Breast epithelium (tissue), 4 donors: ENCODE results near the gene TMEM260. TPM values are rescaled to one million over a fixed set of nuclear protein-coding genes. Genes with fewer than 3 reads are reported as not detected.

Source experiments
- DNase-seq, 2 donors: peaks; one replicate each; pipeline ENCODE4 v3.0.0-alpha.2; 2019; ENCODE audit warnings: low spot score in 2 of 2
- H3K27ac ChIP-seq, 2 donors: fragments of 200-600 bp; sonication (generic) in 1 of 2; one replicate each; pipeline ENCODE4 v1.5.1; 2016 to 2019; ENCODE audit warnings: mild to moderate bottlenecking in 1 of 2
- H3K27me3 ChIP-seq, 2 donors: fragments of 200-600 bp; sonication (generic) in 1 of 2; one replicate each; pipeline versions ENCODE4 v1.5.1 to v1.6.0; 2017 to 2019; ENCODE audit warnings: control low read depth in 1 of 2, mild to moderate bottlenecking in 1 of 2
- H3K36me3 ChIP-seq: fragments of 200-600 bp; one replicate; pipeline ENCODE4 v1.5.1; 2019
- H3K4me1 ChIP-seq, 2 donors: fragments of 200-600 bp; sonication (generic); one replicate each; pipeline ENCODE4 v1.5.1; 2016 to 2019; ENCODE audit warnings: control low read depth in 1 of 2
- H3K4me3 ChIP-seq, 3 donors: fragments of 200-600 bp; sonication (generic); 1 replicate in 2 of 3; 2 replicates in 1 of 3; pipeline ENCODE4 v1.5.1; 2016 to 2019; ENCODE audit warnings: mild to moderate bottlenecking in 3 of 3, moderate library complexity in 2 of 3
- H3K9me3 ChIP-seq, 2 donors: fragments of 200-600 bp; sonication (generic) in 1 of 2; one replicate each; pipeline ENCODE4 v1.5.1; 2016 to 2019; ENCODE audit warnings: control low read depth in 1 of 2
- POLR2A ChIP-seq: fragments of 450-650 bp; IDR thresholded peaks from one replicate; pipeline ENCODE4 v1.6.1; 2016; ENCODE audit warnings: antibody characterized with exemption, mild to moderate bottlenecking, moderate library complexity
- POLR2AphosphoS5 ChIP-seq, 3 donors: sonication (generic); formaldehyde crosslinking; IDR thresholded peaks; one replicate each; pipeline ENCODE4 v1.6.1; 2017; ENCODE audit warnings: antibody characterized with exemption in 3 of 3
- intact Hi-C: fragments of 100-400 bp; cut with DNase I; formaldehyde crosslinking; loops from one replicate; pipeline ENCODE4 v1.15.1; 2023; ENCODE audit warnings: low total_unique reads
- total RNA-seq, 3 donors: library from RNA; depleted of rRNA; stranded (reverse); fragments of >200 nt; gene quantifications; one replicate each; pipeline ENCODE4 v1.1.0, GENCODE V29; 2016
- TF ChIP-seq, protein P1 (sequence below), 3 donors: fragments of 450-650 bp; IDR thresholded peaks; one replicate each; pipeline ENCODE4 v1.5.1; 2016 to 2017; ENCODE audit warnings: antibody characterized with exemption in 3 of 3, mild to moderate bottlenecking in 3 of 3, moderate library complexity in 3 of 3

Gene TMEM260
- total RNA-seq, 3 donors from 2014 or later, result 21.3 to 41.9 (median 26.9) TPM

DNA sequence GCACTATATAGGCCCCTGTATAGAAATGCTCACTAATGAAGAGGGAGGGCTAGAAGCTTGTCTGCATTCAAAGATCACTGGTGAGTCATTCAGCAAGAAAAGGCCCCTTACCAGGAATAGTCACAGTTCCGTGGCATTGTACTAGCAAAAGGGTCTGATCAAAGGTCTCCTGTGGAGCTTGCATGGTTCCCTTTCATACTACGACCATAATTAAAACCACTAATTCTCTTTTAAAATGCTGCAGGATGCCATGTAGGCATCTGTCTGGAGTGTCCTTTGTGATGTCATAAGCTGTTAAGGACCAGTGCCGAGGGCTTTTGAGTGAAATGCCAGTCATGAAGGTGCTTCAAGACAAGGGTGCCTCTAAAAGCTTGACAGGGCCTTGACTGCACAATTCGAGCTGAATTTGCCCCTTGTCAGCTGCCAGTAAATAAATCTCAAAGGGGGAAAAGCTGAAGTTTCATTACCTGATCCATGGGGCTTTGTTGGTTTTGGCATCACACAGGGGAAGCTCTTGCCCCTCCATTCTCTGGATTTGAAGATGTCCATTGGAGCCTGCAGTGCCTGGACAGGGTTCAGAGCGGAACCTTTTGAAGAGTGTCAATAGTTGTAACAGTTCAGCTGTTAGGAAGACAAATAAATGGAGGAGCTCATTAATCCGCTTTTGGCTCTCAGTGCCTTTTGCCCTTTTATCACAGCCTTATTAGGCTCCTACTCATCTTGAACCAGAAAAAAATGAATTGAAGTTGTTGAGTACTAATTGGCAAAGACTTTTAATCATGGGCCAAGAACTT lies 69.1 kb downstream of the TMEM260 start:
- Histone ChIP-seq H3K27ac (no peak overlapping the region), H3K36me3 (no peaks in the 10 kb centered on the region), H3K4me1 (no peaks in the 10 kb centered on the region), H3K27me3 (no peaks in the 10 kb centered on the region), H3K4me3 (no peak overlapping the region), H3K9me3 (no peaks in the 10 kb centered on the region)
- TF ChIP-seq POLR2A, result no peak
- TF ChIP-seq POLR2AphosphoS5 (IDR thresholded peaks at IDR 0.05), result no peak
- TF ChIP-seq, protein P1, sequence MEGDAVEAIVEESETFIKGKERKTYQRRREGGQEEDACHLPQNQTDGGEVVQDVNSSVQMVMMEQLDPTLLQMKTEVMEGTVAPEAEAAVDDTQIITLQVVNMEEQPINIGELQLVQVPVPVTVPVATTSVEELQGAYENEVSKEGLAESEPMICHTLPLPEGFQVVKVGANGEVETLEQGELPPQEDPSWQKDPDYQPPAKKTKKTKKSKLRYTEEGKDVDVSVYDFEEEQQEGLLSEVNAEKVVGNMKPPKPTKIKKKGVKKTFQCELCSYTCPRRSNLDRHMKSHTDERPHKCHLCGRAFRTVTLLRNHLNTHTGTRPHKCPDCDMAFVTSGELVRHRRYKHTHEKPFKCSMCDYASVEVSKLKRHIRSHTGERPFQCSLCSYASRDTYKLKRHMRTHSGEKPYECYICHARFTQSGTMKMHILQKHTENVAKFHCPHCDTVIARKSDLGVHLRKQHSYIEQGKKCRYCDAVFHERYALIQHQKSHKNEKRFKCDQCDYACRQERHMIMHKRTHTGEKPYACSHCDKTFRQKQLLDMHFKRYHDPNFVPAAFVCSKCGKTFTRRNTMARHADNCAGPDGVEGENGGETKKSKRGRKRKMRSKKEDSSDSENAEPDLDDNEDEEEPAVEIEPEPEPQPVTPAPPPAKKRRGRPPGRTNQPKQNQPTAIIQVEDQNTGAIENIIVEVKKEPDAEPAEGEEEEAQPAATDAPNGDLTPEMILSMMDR (IDR thresholded peaks at IDR 0.05), result no peak
- intact Hi-C loops, result no loop called here
- DNase-seq, result no peak

DNA sequence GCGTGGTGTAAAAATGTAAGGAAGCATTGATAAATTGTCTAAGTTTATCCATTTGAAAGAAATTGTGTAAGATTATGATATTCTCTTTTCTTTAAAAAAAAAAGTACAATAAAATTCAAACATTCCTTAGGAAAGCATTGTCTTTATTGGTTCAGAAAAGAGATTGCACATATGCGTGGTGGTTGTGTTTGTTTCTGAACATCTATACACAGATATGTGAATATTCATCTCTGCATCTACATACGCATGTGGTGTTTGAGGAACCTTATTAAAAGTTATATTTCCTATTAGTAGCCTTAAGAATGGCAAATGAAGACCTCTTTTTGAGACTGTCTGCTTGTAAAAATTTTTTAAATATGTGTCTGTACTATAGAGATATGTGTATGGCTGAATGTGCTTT lies 69.8 kb downstream of the TMEM260 start:
- no peak overlapping the region for H3K4me3 ChIP-seq
- no peak overlapping the region for H3K27ac ChIP-seq
- intact Hi-C loops, result no loop called here
- H3K9me3 ChIP-seq, result no peaks in the 10 kb centered on the region
- TF ChIP-seq POLR2A, result no peak
- TF ChIP-seq, protein P1 (IDR thresholded peaks at IDR 0.05), result no peak
- no peak for TF ChIP-seq POLR2AphosphoS5 (IDR thresholded peaks at IDR 0.05)
- H3K27me3 ChIP-seq, result no peaks in the 10 kb centered on the region
- DNase-seq, result no peak
- no peaks in the 10 kb centered on the region for H3K36me3 ChIP-seq
- no peaks in the 10 kb centered on the region for H3K4me1 ChIP-seq

DNA sequence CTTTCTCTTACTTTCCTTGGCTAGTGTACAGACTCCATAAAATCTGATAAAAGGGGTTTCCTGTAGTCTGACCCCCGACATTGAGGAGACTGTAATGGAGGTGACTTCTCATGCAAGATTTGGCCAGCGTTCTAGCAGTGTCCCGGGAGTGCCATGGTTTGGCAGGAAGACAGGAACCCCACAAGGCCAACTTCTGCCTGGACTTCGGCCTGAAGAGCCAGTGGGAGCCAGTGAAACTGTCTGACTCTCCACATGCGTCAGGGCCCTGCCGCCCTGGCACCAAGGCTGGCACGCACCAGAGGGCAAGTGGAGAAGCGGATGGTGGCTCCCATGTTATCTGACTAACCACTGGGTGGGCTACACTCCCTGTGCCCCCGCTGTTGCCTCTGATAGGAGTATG lies 70.5 kb downstream of the TMEM260 start:
- intact Hi-C loops, result no loop called here
- no peaks in the 10 kb centered on the region for H3K36me3 ChIP-seq
- H3K9me3 ChIP-seq, result no peaks in the 10 kb centered on the region
- no peak overlapping the region for H3K27ac ChIP-seq
- no peak for DNase-seq
- H3K4me1 ChIP-seq, result no peaks in the 10 kb centered on the region
- H3K4me3 ChIP-seq, result no peak overlapping the region
- H3K27me3 ChIP-seq, result no peaks in the 10 kb centered on the region
- TF ChIP-seq, protein P1 (IDR thresholded peaks at IDR 0.05), result no peak
- TF ChIP-seq POLR2AphosphoS5 (IDR thresholded peaks at IDR 0.05), result no peak
- TF ChIP-seq POLR2A, result no peak

- Histone ChIP-seq H3K27ac (no peak overlapping the region), H3K4me3 (no peak overlapping the region), H3K4me1 (no peaks in the 10 kb centered on the region), H3K9me3 (no peaks in the 10 kb centered on the region), H3K36me3 (no peaks in the 10 kb centered on the region), H3K27me3 (no peaks in the 10 kb centered on the region)
- intact Hi-C loops, result no loop called here
- TF ChIP-seq POLR2AphosphoS5 (IDR thresholded peaks at IDR 0.05), result no peak
- TF ChIP-seq, protein P1 (IDR thresholded peaks at IDR 0.05), result no peak
- no peak for TF ChIP-seq POLR2A
- no peak for DNase-seq
Measured at GRCh38 chr14:56650979-56651378, 71.4 kb downstream of the TMEM260 start.

DNA sequence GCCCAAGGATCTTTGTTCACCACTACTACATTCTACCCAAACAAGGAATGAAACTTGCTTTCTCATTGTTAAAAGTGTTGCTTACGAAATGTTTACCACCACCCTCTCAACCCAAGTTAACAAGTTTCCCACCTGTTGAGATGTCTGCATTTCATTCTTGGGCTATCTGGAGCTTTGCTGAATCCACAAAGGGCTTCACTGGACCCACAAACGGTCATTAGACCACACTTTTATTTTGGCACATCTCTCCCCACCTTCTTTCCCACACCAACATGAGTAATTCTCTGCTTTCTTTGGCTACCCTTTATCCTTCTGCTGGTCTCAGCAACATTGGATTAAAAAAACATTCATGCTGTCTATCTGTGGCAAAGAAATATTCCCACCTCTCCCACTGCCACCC lies 78.0 kb downstream of the TMEM260 start:
- Histone ChIP-seq H3K9me3 (no peaks in the 10 kb centered on the region), H3K4me1 (no peaks in the 10 kb centered on the region), H3K27me3 (no peaks in the 10 kb centered on the region), H3K36me3 (no peaks in the 10 kb centered on the region), H3K4me3 (no peak overlapping the region), H3K27ac (no peak overlapping the region)
- intact Hi-C loops, result no loop called here
- no peak for DNase-seq
- no peak for TF ChIP-seq POLR2AphosphoS5 (IDR thresholded peaks at IDR 0.05)
- TF ChIP-seq, protein P1 (IDR thresholded peaks at IDR 0.05), result no peak
- no peak for TF ChIP-seq POLR2A
